HG03457 (cell line): ENCODE results near the gene GTF2B.
"Not testable (repeated sequence)": the region's sequence is repeated elsewhere in the genome, so short reads cannot be mapped to it uniquely, and the experiment has no call there.

Experiments
- ATAC-seq: cut with Tn5 transposase; IDR thresholded peaks from one replicate; pipeline ENCODE4 v1.9.1; 2021; ENCODE audit warnings: moderate number of reproducible peaks; ENCODE audit not compliant: unreplicated experiment

Gene GTF2B

GRCh38 chr1:88885933-88886332, 5.4 kb downstream of the GTF2B start:
- no peak for ATAC-seq

GRCh38 chr1:88883156-88883555, 8.2 kb downstream of the GTF2B start:
- ATAC-seq = no peak

- not testable (repeated sequence) for ATAC-seq
Observed at GRCh38 chr1:88880717-88881116, 10.7 kb downstream of the GTF2B start.

- no peak for ATAC-seq
Observed at GRCh38 chr1:88878731-88879130, 12.6 kb downstream of the GTF2B start.

- ATAC-seq = no peak
Observed at GRCh38 chr1:88877911-88878310, 13.5 kb downstream of the GTF2B start.

- no peak for ATAC-seq
Observed at GRCh38 chr1:88877382-88877825, 14.0 kb downstream of the GTF2B start.

GRCh38 chr1:88876573-88877365, 14.6 kb downstream of the GTF2B start:
- ATAC-seq = no peak

GRCh38 chr1:88875595-88875994, 15.8 kb downstream of the GTF2B start:
- ATAC-seq = no peak

- no peak for ATAC-seq
Observed at GRCh38 chr1:88873737-88874349, 17.5 kb downstream of the GTF2B start.

GRCh38 chr1:88869644-88870043, 21.7 kb downstream of the GTF2B start:
- ATAC-seq = not testable (repeated sequence)

- no peak for ATAC-seq
Observed at GRCh38 chr1:88867743-88868521, 23.4 kb downstream of the GTF2B start.

GRCh38 chr1:88851303-88852063, 39.9 kb downstream of the GTF2B start:
- ATAC-seq = no peak

- no peak for ATAC-seq
Observed at GRCh38 chr1:88847643-88848042, 43.7 kb downstream of the GTF2B start.

- ATAC-seq = no peak
Observed at GRCh38 chr1:88825721-88826120, 65.6 kb downstream of the GTF2B start.

GRCh38 chr1:88819642-88820041, 71.7 kb downstream of the GTF2B start:
- ATAC-seq = not testable (repeated sequence)

GRCh38 chr1:88813471-88813870, 77.9 kb downstream of the GTF2B start:
- no peak for ATAC-seq

GRCh38 chr1:88812366-88812765, 79.0 kb downstream of the GTF2B start:
- no peak for ATAC-seq

GRCh38 chr1:88803444-88803843, 87.9 kb downstream of the GTF2B start:
- no peak for ATAC-seq

- no peak for ATAC-seq
Observed at GRCh38 chr1:88802950-88803349, 88.4 kb downstream of the GTF2B start.
